Lower leg skin (tissue), 4 donors: ENCODE results near the gene ZNF32. TPM values are rescaled to one million over a fixed set of nuclear protein-coding genes. Genes with fewer than 3 reads are reported as not detected.

Source experiments
- DNase-seq, 2 donors: peaks; one replicate each; pipeline ENCODE4 v3.0.0-alpha.2; 2019; ENCODE audit warnings: low spot score in 2 of 2
- H3K4me3 ChIP-seq: fragments of 200-600 bp; sonication (generic); 2 replicates; pipeline ENCODE4 v1.5.1; 2017; ENCODE audit warnings: mild to moderate bottlenecking, low read depth; ENCODE audit not compliant: poor library complexity, severe bottlenecking
- CTCF ChIP-seq, 3 donors: fragments of 450-650 bp; IDR thresholded peaks; one replicate each; pipeline ENCODE4 v1.5.1; 2016; ENCODE audit warnings: antibody characterized with exemption in 3 of 3, mild to moderate bottlenecking in 3 of 3, moderate library complexity in 2 of 3
- POLR2A ChIP-seq, 2 donors: fragments of 450-650 bp; IDR thresholded peaks; one replicate each; pipeline ENCODE4 v1.6.1; 2016 to 2017; ENCODE audit warnings: antibody characterized with exemption in 2 of 2, mild to moderate bottlenecking in 1 of 2, moderate library complexity in 1 of 2
- WGBS, 2 donors: methylation state at CpG; one replicate each; pipeline ENCODE4 v1.1.5; 2018; 5-methylcytosine and 5-hydroxymethylcytosine counted together
- intact Hi-C: fragments of 100-400 bp; cut with DNase I; formaldehyde crosslinking; loops from one replicate; pipeline ENCODE4 v1.15.0; 2023; ENCODE audit warnings: low total_unique reads
- total RNA-seq, 4 donors: library from RNA; depleted of rRNA; stranded (reverse); fragments of >200 nt; gene quantifications; one replicate each; pipeline ENCODE4 v1.1.0, GENCODE V29; 2016

The ZNF32 gene
- total RNA-seq, 4 donors from 2014 or later = 27.3 to 36.8 (median 33.4) TPM

DNA sequence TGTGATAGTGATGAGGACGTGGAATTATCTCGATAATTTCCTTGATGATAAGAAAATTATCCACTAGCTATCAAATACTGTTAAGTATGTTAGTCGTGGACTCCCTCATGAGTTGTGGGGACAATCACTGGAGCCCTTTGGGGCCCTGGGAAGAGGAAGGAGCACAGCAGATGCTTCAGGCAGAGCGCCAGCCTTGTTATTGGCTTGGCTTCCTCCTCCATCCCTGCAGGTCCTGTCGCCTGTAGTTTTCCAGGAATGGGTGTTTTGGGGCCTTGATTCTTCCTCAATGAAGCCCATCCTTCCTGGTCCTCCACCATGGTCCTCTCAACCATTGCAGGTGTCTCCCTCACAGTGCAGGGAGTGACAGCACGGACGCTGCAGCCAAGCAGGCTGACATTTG is 32.5 kb upstream of the ZNF32 start:
- intact Hi-C loops = loop anchor here (10.0 kb wide), 1 partner anchor 634 kb away; no protein-coding TSS in a partner anchor
- H3K4me3 ChIP-seq = no peak overlapping the region
- DNase-seq = peak in 1 of 2 donors; percentile 54
- 67 to 72% methylated on average over 7 of the region's 7 CpGs for WGBS, 2 donors
- TF ChIP-seq CTCF (IDR thresholded peaks at IDR 0.05) (no peak), POLR2A (IDR thresholded peaks at IDR 0.05) (no peak)

DNA sequence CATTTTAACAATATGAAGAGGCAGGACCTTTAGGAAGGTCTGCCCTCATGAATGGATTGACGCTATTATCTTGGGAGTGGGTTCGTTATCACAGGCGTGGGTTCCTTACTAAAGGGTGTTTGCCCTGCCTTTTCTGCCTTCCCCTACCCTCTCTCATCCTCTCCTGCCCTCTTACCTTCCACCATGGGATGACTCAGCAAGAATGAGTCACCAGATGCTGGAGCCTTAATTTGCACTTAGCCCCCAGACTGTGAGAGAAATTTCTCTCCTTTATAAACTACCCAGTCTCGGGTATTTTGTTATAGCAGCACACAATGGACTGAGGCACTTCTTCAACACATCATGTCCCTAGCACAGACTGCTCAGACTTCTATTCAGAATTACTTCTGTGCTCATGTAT is 31.4 kb upstream of the ZNF32 start:
- TF ChIP-seq POLR2A (IDR thresholded peaks at IDR 0.05) = no peak
- no peak for TF ChIP-seq CTCF (IDR thresholded peaks at IDR 0.05)
- 61 to 77% methylated on average over 4 of the region's 4 CpGs for WGBS, 2 donors
- DNase-seq = no peak
- no peak overlapping the region for H3K4me3 ChIP-seq
- intact Hi-C loops = loop anchor here (10.0 kb wide), 1 partner anchor 635 kb away; no protein-coding TSS in a partner anchor

GRCh38 chr10:43679509-43679908 is 30.8 kb upstream of the ZNF32 start:
- no peak for TF ChIP-seq CTCF (IDR thresholded peaks at IDR 0.05)
- TF ChIP-seq POLR2A (IDR thresholded peaks at IDR 0.05) = no peak
- DNase-seq = peak; percentile 56 to 91
- intact Hi-C loops = no loop called here
- H3K4me3 ChIP-seq = no peak overlapping the region
- WGBS, 2 donors = 20 to 25% methylated on average over 7 of the region's 7 CpGs

- H3K4me3 ChIP-seq = no peak overlapping the region
- intact Hi-C loops = no loop called here
- 88 to 91% methylated on average over 10 of the region's 10 CpGs for WGBS, 2 donors
- peak in 1 of 2 donors; percentile 74 for DNase-seq
- TF ChIP-seq CTCF (IDR thresholded peaks at IDR 0.05) (no peak), POLR2A (IDR thresholded peaks at IDR 0.05) (no peak)
These were observed 30.0 kb upstream of the ZNF32 start for GRCh38 chr10:43678654-43679053.

DNA sequence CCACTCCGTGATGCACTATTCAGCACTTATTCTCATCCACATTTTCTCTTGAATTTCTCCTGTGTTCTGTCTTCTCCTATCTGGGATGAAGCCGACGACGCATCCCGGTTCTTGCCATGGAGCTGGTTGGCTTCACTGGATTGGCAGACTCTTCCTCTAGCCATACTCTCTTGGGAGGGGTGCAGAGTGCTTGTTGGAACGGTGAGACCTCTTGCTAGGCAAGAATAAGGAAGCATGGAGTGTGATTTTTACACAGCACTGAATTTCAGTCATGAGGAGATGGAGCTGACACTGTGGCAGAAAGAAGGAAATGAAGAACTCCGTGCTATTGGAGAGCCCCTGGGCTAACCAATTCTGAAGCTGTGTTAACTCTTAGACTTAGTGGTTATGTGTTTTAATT is 28.2 kb upstream of the ZNF32 start:
- WGBS, 2 donors = 90 to 93% methylated on average over 7 of the region's 7 CpGs
- H3K4me3 ChIP-seq = no peak overlapping the region
- DNase-seq = peak in 1 of 2 donors; percentile 52
- intact Hi-C loops = no loop called here
- TF ChIP-seq POLR2A (IDR thresholded peaks at IDR 0.05) (no peak), CTCF (IDR thresholded peaks at IDR 0.05) (no peak)

DNA sequence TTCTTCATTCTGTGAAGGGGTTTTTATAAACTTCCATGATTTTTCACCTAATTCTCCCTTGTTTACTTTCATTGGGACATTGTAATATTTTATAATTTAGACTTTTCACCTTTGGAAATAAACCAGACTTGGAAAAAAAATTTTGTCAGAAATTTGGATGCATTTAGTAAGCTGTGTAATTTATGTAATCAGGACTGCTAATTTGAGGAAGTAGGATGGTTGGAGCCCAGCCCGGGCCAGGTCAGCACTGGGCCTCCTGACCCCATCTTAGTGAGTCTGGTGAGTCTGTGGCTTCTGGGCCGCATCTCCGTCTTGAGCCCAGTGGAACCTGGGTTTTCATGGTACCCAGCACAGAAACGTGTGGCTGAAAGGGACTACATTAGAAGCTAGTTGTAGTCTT is 27.6 kb upstream of the ZNF32 start:
- intact Hi-C loops = no loop called here
- no peak for TF ChIP-seq POLR2A (IDR thresholded peaks at IDR 0.05)
- TF ChIP-seq CTCF (IDR thresholded peaks at IDR 0.05) = no peak
- 81 to 86% methylated on average over 4 of the region's 4 CpGs for WGBS, 2 donors
- H3K4me3 ChIP-seq = no peak overlapping the region
- peak in 1 of 2 donors; percentile 76 for DNase-seq
